Measurements from ENCODE around the gene NOL8. TPM values are rescaled to one million over a fixed set of nuclear protein-coding genes. Genes with fewer than 3 reads are reported as not detected.

NOL8 gene
- total and polyA plus RNA-seq, 4 donors = 5.3 to 21.2 (median 12.8) TPM

DNA sequence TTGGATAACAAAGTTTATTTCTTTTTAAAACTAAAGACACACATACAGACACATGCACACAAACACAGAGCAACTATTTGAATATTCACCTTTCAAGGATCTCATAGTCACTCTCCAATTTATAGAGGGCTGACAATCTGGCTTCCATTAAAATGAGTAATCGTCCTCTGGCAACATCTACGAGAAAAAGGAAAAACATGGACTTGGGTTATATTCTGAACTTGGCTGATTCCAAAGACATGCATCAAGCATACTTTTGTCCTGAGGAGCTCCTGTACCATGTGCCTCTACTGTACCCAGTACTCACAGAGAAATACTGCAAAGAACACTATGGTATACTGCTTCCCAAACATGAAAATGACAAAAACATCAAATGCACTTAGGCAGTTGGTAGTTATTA is 47.0 kb downstream of the NOL8 start:
- no peaks in the 10 kb centered on the region for H3K9me3 ChIP-seq (ENCODE audit: control insufficient read depth in 4 of 4, low read length in 3 of 4)
- WGBS = 92% methylated on average over 2 of the region's 2 CpGs
- no peak overlapping the region for H3K9ac ChIP-seq (ENCODE audit: low read depth in 1 of 2, low read length in 2 of 2)
- DNase-seq (ENCODE audit: low spot score) = no peak
- H3K4me1 ChIP-seq (ENCODE audit: control insufficient read depth in 4 of 4, insufficient read depth in 4 of 4, low read length in 3 of 4) = peaks cover 0 to 6% (median 1%) of the 10 kb centered on the region in 4 donors
- no peak overlapping the region for H3K4me3 ChIP-seq (ENCODE audit: low read depth in 1 of 3, low read length in 3 of 3)
- TF ChIP-seq SP1 (IDR thresholded peaks at IDR 0.05) = no peak
- TF ChIP-seq HNF4G (IDR thresholded peaks at IDR 0.05) = no peak
- TF ChIP-seq ATF3 (IDR thresholded peaks at IDR 0.05) = no peak
- TF ChIP-seq GABPA (IDR thresholded peaks at IDR 0.05 in 1 of 2, conservative IDR thresholded peaks at IDR 0.05 in 1 of 2) = no peak
- TF ChIP-seq EGR1 (IDR thresholded peaks at IDR 0.05; ENCODE audit: low read depth in 2 of 2) = no peak
- no peak for TF ChIP-seq CTCF (IDR thresholded peaks at IDR 0.05; ENCODE audit: low read depth, low read length, missing input control)
- no peak overlapping the region for H3K27ac ChIP-seq (ENCODE audit: low read depth in 1 of 2, low read length in 2 of 2)
- H3K27me3 ChIP-seq (ENCODE audit: control insufficient read depth in 4 of 4, insufficient read depth in 4 of 4, low read length in 3 of 4) = no peaks in the 10 kb centered on the region
- peaks cover 18 to 86% (median 66%) of the 10 kb centered on the region in 4 donors for H3K36me3 ChIP-seq (ENCODE audit: control insufficient read depth in 4 of 4, insufficient read depth in 3 of 4, low read depth in 1 of 4, low read length in 3 of 4)

- DNase-seq (ENCODE audit: low spot score) = no peak
- H3K36me3 ChIP-seq (ENCODE audit: control insufficient read depth in 4 of 4, insufficient read depth in 3 of 4, low read depth in 1 of 4, low read length in 3 of 4) = peaks cover 14 to 84% (median 69%) of the 10 kb centered on the region in 4 donors
- no peak overlapping the region for H3K9ac ChIP-seq (ENCODE audit: low read depth in 1 of 2, low read length in 2 of 2)
- TF ChIP-seq RXRA (IDR thresholded peaks at IDR 0.05) = no peak
- no peak for TF ChIP-seq FOXA2 (IDR thresholded peaks at IDR 0.05)
- no peak for TF ChIP-seq RAD21 (IDR thresholded peaks at IDR 0.05)
- TF ChIP-seq HNF4G (IDR thresholded peaks at IDR 0.05) = no peak
- H3K9me3 ChIP-seq (ENCODE audit: control insufficient read depth in 4 of 4, low read length in 3 of 4) = no peaks in the 10 kb centered on the region
- no peaks in the 10 kb centered on the region for H3K27me3 ChIP-seq (ENCODE audit: control insufficient read depth in 4 of 4, insufficient read depth in 4 of 4, low read length in 3 of 4)
- H3K4me3 ChIP-seq (ENCODE audit: low read depth in 1 of 3, low read length in 3 of 3) = no peak overlapping the region
- no peak overlapping the region for H3K27ac ChIP-seq (ENCODE audit: low read depth in 1 of 2, low read length in 2 of 2)
- peaks cover 0 to 6% (median 1%) of the 10 kb centered on the region in 4 donors for H3K4me1 ChIP-seq (ENCODE audit: control insufficient read depth in 4 of 4, insufficient read depth in 4 of 4, low read length in 3 of 4)
- 77% methylated on average over 11 of the region's 11 CpGs for WGBS
Observed at GRCh38 chr9:92276331-92277032, 48.7 kb downstream of the NOL8 start.

DNA sequence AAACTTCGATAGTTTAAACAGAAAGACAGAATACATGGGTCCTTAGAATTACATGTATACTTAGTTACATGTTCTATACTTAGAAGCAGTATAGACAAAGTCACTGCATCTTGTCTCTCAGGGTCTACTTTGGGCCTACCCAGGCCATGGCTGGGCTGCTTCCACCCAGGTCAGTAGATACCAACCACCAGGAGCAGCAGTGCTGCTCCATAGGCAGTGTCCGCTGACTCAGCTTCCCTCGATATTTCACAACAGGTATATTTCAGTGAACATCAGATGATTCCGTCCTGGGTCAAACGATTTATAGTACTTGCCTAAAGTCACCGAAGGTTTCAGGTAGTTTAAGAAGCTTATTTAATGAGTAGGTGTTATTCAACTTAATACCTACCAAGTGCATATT is 49.6 kb downstream of the NOL8 start:
- Histone ChIP-seq H3K9me3 (ENCODE audit: control insufficient read depth in 4 of 4, low read length in 3 of 4) (no peaks in the 10 kb centered on the region), H3K4me1 (ENCODE audit: control insufficient read depth in 4 of 4, insufficient read depth in 4 of 4, low read length in 3 of 4) (peaks cover 0 to 6% (median 1%) of the 10 kb centered on the region in 4 donors), H3K36me3 (ENCODE audit: control insufficient read depth in 4 of 4, insufficient read depth in 3 of 4, low read depth in 1 of 4, low read length in 3 of 4) (peaks cover 17 to 85% (median 74%) of the 10 kb centered on the region in 4 donors), H3K27ac (ENCODE audit: low read depth in 1 of 2, low read length in 2 of 2) (no peak overlapping the region), H3K27me3 (ENCODE audit: control insufficient read depth in 4 of 4, insufficient read depth in 4 of 4, low read length in 3 of 4) (no peaks in the 10 kb centered on the region), H3K4me3 (ENCODE audit: low read depth in 1 of 3, low read length in 3 of 3) (no peak overlapping the region), H3K9ac (ENCODE audit: low read depth in 1 of 2, low read length in 2 of 2) (no peak overlapping the region)
- DNase-seq (ENCODE audit: low spot score) = no peak
- 92% methylated on average over 6 of the region's 6 CpGs for WGBS
- TF ChIP-seq EGR1 (IDR thresholded peaks at IDR 0.05; ENCODE audit: low read depth in 2 of 2) = no peak
- TF ChIP-seq SP1 (IDR thresholded peaks at IDR 0.05) = no peak
- TF ChIP-seq YY1 (IDR thresholded peaks at IDR 0.05) = no peak
- TF ChIP-seq TAF1 (conservative IDR thresholded peaks at IDR 0.05) = no peak
- TF ChIP-seq ZBTB33 (IDR thresholded peaks at IDR 0.05) = no peak
- no peak for TF ChIP-seq FOXA2 (IDR thresholded peaks at IDR 0.05)
- TF ChIP-seq NR2F2 (IDR thresholded peaks at IDR 0.05) = no peak
- no peak for TF ChIP-seq RXRA (IDR thresholded peaks at IDR 0.05)
- no peak for TF ChIP-seq RAD21 (IDR thresholded peaks at IDR 0.05)
- no peak for TF ChIP-seq CTCF (IDR thresholded peaks at IDR 0.05; ENCODE audit: low read depth, low read length, missing input control)
- TF ChIP-seq FOXA1 (IDR thresholded peaks at IDR 0.05) = no peak
- TF ChIP-seq HNF4A (conservative IDR thresholded peaks at IDR 0.05) = no peak
- no peak for TF ChIP-seq REST (IDR thresholded peaks at IDR 0.05)
- TF ChIP-seq JUND (IDR thresholded peaks at IDR 0.05) = no peak
- TF ChIP-seq GABPA (IDR thresholded peaks at IDR 0.05 in 1 of 2, conservative IDR thresholded peaks at IDR 0.05 in 1 of 2) = no peak

Data from liver (tissue), 9 donors.